Ascending aorta (tissue), 2 donors: ENCODE data around the gene ARHGAP24. TPM values are rescaled to one million over a fixed set of nuclear protein-coding genes. Genes with fewer than 3 reads are reported as not detected.

ENCODE experiments used
- DNase-seq, 2 donors: peaks; one replicate each; pipeline ENCODE4 v3.0.0-alpha.2; 2019; ENCODE audit warnings: low spot score in 2 of 2
- H3K27ac ChIP-seq, 2 donors: fragments of 200-600 bp; sonication (generic); one replicate each; pipeline ENCODE4 v1.5.1; 2016 to 2017; ENCODE audit warnings: mild to moderate bottlenecking in 1 of 2
- H3K27me3 ChIP-seq: fragments of 200-600 bp; sonication (generic); one replicate; pipeline ENCODE4 v1.5.1; 2017
- H3K36me3 ChIP-seq, 2 donors: fragments of 200-600 bp; sonication (generic); one replicate each; pipeline ENCODE4 v1.5.1; 2016
- H3K4me1 ChIP-seq, 2 donors: fragments of 200-600 bp; sonication (generic); one replicate each; pipeline ENCODE4 v1.5.1; 2016 to 2017; ENCODE audit warnings: mild to moderate bottlenecking in 1 of 2
- H3K4me3 ChIP-seq, 2 donors: fragments of 200-600 bp; sonication (generic); one replicate each; pipeline ENCODE4 v1.5.1; 2016 to 2017; ENCODE audit warnings: mild to moderate bottlenecking in 1 of 2
- H3K9me3 ChIP-seq, 2 donors: fragments of 200-600 bp; sonication (generic); one replicate each; pipeline ENCODE4 v1.5.1; 2016
- CTCF ChIP-seq, 3 experiments: fragments of 200-600 bp in 2 of 3; fragments of 450-650 bp in 1 of 3; sonication (generic) in 2 of 3; IDR thresholded peaks; one replicate each; pipeline ENCODE4 v1.5.1; 2016 to 2019; ENCODE audit warnings: antibody characterized with exemption in 3 of 3, mild to moderate bottlenecking in 1 of 3, moderate library complexity in 1 of 3
- intact Hi-C: fragments of 100-400 bp; cut with DNase I; formaldehyde crosslinking; loops from one replicate; pipeline ENCODE4 v1.15.1; 2023
- total RNA-seq: library from RNA; depleted of rRNA; stranded (reverse); fragments of >200 nt; gene quantifications from one replicate; pipeline ENCODE4 v1.1.0, GENCODE V29; 2016

Gene ARHGAP24
- total RNA-seq, 1 donor from 2014 or later: 13.9 TPM

GRCh38 chr4:85873566-85873965 is 398.6 kb downstream of the ARHGAP24 start:
- Histone ChIP-seq H3K4me1 (peaks cover 0 to 8% of the 10 kb centered on the region in 2 donors), H3K27ac (no peak overlapping the region), H3K9me3 (no peaks in the 10 kb centered on the region), H3K27me3 (no peaks in the 10 kb centered on the region), H3K4me3 (no peak overlapping the region), H3K36me3 (no peaks in the 10 kb centered on the region)
- intact Hi-C loops: loop anchor here (5.0 kb wide), 1 partner anchor 84 kb away; no protein-coding TSS in a partner anchor
- TF ChIP-seq CTCF (IDR thresholded peaks at IDR 0.05): no peak
- DNase-seq: no peak

- H3K27ac ChIP-seq: no peak overlapping the region
- no peak for DNase-seq
- intact Hi-C loops: no loop called here
- H3K9me3 ChIP-seq: no peaks in the 10 kb centered on the region
- TF ChIP-seq CTCF (IDR thresholded peaks at IDR 0.05): no peak
- no peaks in the 10 kb centered on the region for H3K4me1 ChIP-seq
- H3K4me3 ChIP-seq: no peak overlapping the region
- H3K27me3 ChIP-seq: no peaks in the 10 kb centered on the region
- no peaks in the 10 kb centered on the region for H3K36me3 ChIP-seq
These were observed 404.6 kb downstream of the ARHGAP24 start for GRCh38 chr4:85879518-85879917.

- no peaks in the 10 kb centered on the region for H3K36me3 ChIP-seq
- H3K4me1 ChIP-seq: no peaks in the 10 kb centered on the region
- H3K27ac ChIP-seq: no peak overlapping the region
- TF ChIP-seq CTCF (IDR thresholded peaks at IDR 0.05): no peak
- no peaks in the 10 kb centered on the region for H3K9me3 ChIP-seq
- intact Hi-C loops: no loop called here
- no peaks in the 10 kb centered on the region for H3K27me3 ChIP-seq
- DNase-seq: no peak
- no peak overlapping the region for H3K4me3 ChIP-seq
These were observed 408.2 kb downstream of the ARHGAP24 start for GRCh38 chr4:85883180-85883579.

- no peak overlapping the region for H3K27ac ChIP-seq
- intact Hi-C loops: no loop called here
- no peak for TF ChIP-seq CTCF (IDR thresholded peaks at IDR 0.05)
- H3K36me3 ChIP-seq: no peaks in the 10 kb centered on the region
- no peaks in the 10 kb centered on the region for H3K27me3 ChIP-seq
- no peak overlapping the region for H3K4me3 ChIP-seq
- H3K4me1 ChIP-seq: no peaks in the 10 kb centered on the region
- DNase-seq: no peak
- H3K9me3 ChIP-seq: no peaks in the 10 kb centered on the region
These were observed 409.3 kb downstream of the ARHGAP24 start for GRCh38 chr4:85884251-85884650.

- intact Hi-C loops: no loop called here
- Histone ChIP-seq H3K9me3 (no peaks in the 10 kb centered on the region), H3K4me1 (no peaks in the 10 kb centered on the region), H3K36me3 (no peaks in the 10 kb centered on the region), H3K4me3 (no peak overlapping the region), H3K27me3 (no peaks in the 10 kb centered on the region), H3K27ac (no peak overlapping the region)
- TF ChIP-seq CTCF (IDR thresholded peaks at IDR 0.05): no peak
- no peak for DNase-seq
These were observed 411.7 kb downstream of the ARHGAP24 start for GRCh38 chr4:85886665-85887064.

GRCh38 chr4:85889314-85889713 is 414.4 kb downstream of the ARHGAP24 start:
- Histone ChIP-seq H3K27ac (no peak overlapping the region), H3K4me1 (no peaks in the 10 kb centered on the region), H3K27me3 (no peaks in the 10 kb centered on the region), H3K36me3 (no peaks in the 10 kb centered on the region), H3K4me3 (no peak overlapping the region), H3K9me3 (no peaks in the 10 kb centered on the region)
- no peak for TF ChIP-seq CTCF (IDR thresholded peaks at IDR 0.05)
- no peak for DNase-seq
- intact Hi-C loops: no loop called here
